ENCODE data around the gene ECI2.
"Not testable (repeated sequence)": the region's sequence is repeated elsewhere in the genome, so short reads cannot be mapped to it uniquely, and the experiment has no call there.

ECI2 gene

GRCh38 chr6:4100655-4101054 lies 34.7 kb downstream of the ECI2 start:
- no peak for DNase-seq

DNA sequence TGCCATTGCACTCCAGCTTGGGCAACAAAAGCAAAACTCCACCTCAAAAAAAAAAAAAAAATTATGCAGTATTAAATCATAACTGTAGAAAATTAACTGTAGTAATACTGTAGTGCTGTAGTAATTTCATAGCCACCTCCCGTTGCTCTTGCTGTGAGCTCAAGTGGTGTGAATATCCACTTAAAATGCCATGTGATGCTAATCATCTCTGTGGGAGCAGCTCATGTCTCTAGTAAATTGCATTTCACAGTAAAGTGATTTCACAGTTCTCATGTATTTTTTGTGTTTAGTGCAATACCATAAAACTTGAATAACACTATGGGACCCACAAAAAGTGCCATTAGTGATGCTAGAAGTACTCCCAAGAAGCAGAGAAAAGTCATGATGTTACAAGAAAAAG lies 42.1 kb downstream of the ECI2 start:
- DNase-seq: no peak

- no peak for DNase-seq
Observed at GRCh38 chr6:4091941-4092340, 43.4 kb downstream of the ECI2 start.

DNA sequence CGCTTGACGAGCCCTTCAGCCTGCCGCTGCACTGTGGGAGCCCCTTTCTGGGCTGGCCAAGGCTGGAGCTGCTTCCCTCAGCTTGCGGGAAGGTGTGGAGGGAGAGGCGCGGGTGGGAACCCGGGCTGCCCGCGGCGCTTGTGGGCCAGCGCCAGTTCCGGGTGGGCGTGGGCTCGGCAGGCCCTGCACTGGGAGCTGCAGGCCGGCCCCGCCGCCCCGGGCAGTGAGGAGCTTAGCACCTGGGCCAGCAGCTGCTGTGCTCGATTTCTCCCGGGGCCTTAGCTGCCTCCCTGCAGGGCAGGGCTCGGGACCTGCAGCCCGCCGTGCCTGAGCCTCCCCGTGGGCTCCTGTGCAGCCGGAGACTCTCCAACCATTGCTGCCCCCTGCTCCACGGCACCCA lies 45.3 kb downstream of the ECI2 start:
- DNase-seq: not testable (repeated sequence)

- DNase-seq: no peak
Observed at GRCh38 chr6:4088704-4089103, 46.7 kb downstream of the ECI2 start.

DNA sequence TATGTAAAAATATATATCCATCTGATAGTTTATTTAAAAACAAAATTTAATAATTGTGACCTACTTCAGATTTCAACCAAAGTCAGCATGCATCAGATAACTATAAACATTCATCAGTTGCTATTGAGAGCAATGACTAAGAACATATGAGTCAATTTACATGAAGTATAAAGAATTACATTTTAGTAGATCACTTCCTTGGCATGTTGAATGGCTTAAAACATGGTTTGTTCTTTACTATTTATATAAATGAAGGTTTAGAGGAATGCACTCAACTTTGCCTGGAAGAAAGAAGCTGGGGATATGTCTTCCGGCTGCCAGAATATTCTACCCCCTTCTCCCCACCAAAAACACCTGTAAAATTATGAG lies 50.1 kb downstream of the ECI2 start:
- no peak for DNase-seq

DNA sequence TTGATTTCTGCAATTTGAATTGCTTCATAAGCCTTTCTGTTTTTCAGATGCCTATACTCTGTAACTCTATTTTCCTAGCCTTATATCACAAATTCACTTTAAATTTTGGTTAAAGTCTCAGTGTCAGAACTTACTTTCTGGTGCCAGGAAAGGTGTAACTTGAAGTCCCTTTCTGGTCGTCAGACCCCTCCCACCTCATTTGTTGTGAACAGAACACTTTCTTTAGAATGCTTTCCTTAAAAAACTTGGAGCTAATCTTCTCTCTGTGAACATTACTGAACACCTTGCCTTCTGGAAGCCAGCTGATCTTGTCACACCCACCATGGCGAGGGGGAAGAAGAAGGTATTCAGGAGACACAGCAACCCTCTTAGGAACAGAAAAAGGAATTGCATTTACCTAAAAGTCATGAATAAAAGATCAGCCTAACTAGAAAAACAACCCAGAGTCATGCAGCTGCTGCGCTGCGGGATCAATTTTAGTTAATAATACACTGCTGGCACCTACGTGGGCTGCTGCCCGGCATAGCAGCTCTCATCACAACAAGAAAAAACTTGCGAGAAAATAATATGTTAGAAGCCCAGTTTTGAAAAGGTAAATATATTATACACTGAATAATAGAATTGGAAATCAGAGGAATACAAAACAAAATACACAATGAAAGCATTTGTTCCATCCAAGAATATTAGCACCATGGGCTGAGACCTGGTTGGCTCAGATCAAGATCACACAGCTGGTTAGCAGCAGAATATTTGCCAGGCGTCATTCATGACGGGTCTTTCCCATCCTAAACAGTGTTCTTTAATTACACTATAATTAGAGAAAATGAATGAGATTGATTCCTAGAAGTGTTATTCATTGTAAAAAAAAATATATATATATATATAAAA lies 50.7 kb downstream of the ECI2 start:
- DNase-seq: no peak

DNA sequence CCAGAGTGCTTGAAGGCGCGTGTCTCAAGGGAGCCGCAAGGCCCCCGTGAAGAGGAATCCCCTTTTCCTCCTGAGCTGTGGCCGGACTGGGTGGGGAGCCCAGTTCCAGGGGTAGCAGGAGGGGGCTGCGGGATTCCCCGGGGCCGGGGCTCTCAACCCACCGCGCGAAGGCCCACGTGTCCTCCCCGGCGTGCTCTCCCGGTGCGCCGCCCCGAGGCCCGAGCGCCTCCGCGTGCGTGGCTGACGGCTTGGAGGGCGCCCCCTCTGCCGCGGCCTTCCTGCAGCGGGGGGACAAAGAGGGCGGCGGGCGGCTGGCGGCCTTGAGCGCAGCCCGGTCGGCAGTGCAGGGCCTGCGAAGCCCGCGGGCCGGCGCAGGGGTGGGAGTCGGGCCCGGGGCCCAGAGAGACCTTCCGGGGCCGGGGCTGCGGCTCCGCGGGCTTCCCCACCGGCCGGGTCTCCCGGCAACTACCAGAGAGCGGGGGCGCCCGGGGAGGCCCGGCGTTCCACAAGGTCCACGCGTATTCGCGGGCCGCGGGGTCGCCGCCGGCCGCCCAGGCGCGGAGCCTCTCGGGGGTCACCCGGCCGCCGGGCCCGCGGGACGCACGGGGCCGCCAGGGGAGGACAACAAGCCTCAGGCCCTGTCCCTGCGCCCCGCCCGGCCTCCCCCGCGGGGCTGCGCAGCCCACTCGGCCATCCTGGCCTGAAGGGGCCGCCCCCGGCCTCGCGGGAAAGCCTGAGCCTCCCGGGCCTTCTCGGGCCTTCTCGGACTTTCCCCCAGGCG lies 56.5 kb downstream of the ECI2 start, which contains the start of gene FAM217A:
TSS of gene FAM217A (minus strand) at position 447 of the 781 bp plus-strand sequence. CDS start 1,723 bp downstream, outside the sequence.
- no peak for DNase-seq

- no peak for DNase-seq
Observed at GRCh38 chr6:4074478-4075235, 60.7 kb downstream of the ECI2 start.

DNA sequence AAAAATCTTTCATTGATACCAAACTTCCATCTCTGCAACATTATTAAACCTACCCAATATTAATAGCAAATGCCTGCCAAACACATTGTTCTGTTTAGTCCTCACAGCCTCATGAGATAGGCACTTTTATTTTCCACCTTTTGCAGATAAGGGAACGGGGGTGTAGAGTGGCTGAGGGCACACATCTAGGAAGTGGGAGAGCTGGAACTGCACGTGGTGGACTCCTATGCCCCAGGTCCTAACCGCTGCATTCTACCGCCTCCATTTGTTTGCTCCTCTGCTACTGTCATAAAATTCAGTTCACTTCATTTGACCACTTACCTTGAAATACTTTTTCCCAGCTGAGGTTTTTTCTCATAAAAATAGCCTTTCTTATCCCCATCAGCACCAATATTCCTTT lies 64.0 kb downstream of the ECI2 start:
- DNase-seq: no peak

- no peak for DNase-seq
Observed at GRCh38 chr6:4069199-4069598, 66.2 kb downstream of the ECI2 start.

DNA sequence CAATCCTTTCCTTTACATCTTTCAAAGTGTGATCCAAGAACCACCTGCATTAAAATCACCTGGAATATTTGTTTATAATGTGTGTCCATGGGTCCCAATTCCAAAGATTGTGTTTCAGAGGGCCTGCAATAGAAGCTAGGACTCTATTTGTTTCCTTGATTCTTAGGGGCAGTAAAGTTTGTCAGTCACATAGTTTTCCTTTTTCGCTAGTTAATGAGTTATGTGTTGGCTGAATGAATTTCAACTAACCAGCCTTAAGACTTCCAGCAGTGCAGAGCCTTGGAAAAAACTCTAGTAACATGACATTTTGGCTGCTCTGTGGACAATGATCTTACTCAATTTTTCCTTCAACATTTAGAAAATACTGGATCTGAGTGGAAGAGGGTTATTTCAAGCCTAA lies 67.7 kb downstream of the ECI2 start:
- no peak for DNase-seq

DNA sequence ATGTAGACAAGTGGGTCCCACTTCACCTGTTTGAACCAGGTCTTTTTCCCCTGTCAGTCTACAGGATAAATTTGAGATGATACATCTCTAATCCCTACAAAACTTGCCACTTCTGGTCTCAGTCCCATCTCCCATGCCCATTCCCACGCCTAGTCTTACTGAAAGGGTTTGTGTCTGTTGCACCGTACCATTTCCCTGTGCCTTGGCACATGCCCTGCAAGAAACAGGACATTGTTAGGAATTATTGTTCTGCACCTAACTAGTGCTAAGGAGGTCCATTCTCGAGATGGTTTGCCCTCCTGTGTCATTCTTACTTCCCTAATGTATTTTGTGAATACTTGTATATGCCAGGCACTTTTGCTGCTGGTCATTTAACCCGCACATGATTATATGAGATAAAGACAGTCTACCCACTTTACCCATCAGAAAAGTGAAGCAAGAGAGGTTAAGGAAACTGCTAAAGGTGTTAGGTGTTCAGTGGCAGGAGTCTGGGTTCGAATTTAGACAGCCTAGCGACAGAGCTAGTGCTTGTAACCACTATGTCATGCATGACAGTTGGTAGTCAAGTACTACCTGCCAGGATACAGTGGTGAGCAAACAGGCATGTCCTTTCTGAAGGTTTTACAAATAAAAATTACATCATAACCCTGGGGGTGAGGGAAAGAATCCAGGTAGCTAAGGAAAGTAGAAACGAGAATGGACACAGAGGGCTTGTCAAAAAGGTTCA lies 69.2 kb downstream of the ECI2 start:
- DNase-seq: no peak

Data from NCI-H226 (cell line).